DMS 273 (cell line): ENCODE measurements around the gene ACTC1.

Experiments used
- DNase-seq: peaks from one replicate; lab custom pipeline; 2025; ENCODE audit not compliant: unreplicated experiment; lab: John Stamatoyannopoulos, UW

Gene ACTC1

DNA sequence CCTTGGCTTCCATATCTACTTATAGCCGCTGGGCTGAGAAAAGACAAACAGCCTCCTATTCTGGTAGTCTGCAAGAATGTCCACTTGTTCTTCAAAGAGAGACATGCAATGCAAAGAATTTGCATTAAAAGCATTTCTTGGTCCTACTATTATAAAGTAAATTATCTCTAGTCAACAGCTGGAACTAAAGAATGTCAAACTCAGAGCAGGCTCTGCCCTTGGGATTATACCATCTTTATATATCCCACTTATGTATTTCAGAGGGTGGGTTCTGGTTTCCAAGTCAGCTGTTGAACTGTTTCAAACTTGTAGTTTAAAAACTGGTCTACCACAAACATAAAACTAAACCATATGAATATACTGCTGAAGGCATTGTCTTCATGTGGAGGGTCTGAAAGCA is 7.0 kb upstream of the ACTC1 start:
- DNase-seq, result no peak

DNA sequence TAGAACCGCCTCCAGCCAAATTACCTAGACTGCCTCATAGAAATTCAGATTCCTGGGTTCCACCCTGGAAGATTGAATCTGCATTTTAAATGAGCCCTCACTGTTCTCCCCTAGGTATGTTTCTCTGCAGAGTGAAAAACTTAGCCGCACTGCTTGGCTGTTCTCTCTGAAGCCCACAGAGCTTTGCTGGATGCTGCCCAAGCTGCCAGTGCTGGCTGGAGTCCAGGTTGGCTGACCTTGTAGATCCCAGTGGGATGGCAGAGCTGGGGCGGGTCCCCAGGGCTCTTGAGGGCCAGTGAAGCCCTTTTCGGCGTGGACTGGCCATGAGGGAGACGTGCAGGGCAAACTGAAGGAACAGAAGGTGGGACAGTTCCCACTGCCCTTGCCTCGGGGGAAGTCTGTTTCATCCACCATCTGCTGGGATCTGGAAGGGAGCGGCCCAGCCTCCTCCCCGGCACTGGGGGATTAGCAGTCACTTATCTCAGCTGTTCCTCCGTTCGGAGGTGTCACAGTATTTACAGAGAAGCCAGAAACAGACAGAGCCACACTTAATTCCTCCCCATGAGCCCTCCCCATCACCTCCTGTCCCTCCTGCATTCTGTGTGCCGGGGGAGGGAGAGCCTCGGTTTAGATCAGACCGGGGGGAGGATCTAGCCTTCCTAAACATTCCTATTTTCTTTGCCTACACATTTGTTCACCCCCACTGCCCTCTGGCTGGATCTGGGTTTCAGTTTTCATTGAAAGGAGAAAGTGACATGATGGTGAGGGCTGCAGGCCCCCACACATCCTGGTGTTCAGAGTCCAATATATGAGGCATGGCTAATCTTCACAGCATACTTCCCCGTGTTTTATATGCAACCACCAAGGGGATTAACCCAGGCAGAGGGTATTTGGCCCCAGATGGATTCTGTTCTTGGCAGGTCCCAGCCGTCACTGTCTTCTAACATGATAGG is 4.1 kb upstream of the ACTC1 start:
- DNase-seq, result peak; percentile 94

DNA sequence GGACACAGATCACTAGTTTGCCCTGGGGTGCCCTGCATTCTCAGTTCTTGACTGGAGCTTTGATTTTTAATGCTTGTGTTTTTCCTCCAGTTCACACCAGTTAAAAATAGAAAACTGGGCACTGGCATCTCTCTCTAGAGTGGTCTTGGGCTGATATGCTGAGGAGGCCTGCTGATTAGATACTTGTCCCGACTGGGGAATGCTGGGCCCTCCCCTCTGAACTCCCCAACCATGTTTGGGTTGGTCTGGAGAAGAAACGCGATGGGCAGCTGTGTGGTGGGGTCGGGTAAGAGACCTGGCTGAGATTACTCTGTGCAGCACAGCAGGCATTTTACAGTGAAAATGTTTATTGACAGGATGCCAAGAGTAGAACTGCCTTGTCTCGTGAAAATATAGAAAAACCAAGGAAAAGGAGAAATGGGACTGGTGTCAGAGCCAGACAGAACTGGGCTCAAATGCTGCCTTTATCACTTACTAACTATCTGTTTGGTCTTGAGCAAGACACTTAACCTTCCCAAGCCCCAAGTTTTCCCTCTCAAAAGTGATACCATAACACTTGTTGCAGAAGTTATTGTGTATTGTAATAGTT is 1.6 kb upstream of the ACTC1 start:
- peak; percentile 3 for DNase-seq

DNA sequence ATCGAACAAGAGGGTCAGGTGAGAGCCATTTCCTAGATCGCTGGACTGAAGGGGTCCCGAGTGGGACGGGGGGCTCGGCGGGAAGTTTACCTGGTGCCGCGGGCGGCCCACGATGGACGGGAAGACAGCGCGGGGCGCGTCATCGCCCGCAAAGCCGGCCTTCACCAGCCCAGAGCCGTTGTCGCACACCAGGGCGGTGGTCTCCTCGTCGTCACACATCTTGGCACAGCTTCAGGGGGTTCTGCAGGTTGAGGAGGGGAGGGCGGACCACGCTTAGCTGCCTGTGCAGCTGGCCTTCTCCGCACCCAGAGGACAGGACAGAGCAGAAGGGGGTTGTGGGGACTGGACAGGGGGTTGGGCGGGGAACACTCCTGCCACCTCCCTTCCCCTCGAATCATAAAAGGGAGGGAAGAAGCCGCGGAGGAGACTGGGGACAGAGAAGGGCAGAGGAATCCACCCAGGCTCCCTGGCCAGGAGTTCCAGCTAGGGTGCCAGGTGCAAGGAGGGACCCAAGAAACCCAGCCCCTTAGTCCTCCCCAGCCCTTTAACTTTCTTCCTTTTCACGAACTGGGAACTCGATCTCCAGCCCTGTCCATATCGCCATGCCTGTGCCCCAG is 651 bp downstream of the ACTC1 start:
- no peak for DNase-seq

DNA sequence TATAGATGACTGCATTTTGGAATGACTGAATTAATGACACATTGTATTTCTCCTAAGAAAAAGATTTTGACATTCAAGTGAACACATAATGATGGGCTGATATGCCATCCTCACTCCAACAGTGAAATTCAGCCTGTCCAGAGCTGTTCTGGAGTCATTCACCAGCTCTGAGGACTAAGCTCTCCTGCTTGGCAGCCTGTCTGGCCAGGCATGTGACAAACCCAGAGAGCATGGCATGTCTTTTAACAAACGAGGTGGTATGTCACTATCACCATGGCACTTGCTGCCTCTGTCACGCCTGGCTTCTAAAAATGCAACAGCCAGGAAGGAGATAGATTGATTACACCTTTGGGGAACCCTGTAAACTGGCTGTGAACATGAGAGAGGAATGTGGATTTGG is 1.4 kb downstream of the ACTC1 start:
- no peak for DNase-seq

DNA sequence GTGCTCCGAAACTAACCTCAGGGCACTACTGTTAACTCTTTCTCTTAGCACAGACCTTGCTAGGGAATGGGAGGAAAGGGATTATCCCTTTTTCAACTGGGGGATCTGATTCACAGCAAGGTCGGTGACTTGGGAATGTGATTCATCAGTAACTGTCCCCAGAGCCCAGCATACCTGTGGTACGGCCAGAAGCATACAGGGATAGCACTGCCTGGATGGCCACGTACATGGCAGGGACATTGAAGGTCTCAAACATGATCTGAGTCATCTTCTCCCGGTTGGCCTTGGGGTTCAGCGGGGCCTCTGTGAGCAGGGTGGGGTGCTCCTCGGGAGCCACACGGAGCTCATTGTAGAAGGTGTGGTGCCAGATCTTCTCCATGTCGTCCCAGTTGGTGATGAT is 2.3 kb downstream of the ACTC1 start:
- DNase-seq, result no peak

DNA sequence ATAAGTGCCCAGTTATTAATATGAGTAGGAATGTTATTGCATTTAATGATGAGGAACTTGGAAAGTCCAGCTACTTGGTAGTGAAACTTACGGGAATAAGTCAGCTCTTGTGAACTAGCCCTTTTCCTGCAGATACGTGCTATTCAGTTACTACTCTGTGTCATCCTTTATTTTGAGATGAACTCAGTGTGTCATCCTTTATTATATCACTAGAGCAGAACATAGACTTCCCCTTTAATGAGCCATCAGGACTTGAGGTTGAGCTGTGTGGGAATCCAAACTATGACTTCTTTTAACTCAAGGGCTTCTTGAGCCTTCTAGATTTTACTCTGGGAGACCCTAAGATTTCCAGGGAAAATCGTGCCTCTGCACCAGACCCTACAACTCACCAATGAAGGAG is 3.6 kb downstream of the ACTC1 start:
- no peak for DNase-seq

DNA sequence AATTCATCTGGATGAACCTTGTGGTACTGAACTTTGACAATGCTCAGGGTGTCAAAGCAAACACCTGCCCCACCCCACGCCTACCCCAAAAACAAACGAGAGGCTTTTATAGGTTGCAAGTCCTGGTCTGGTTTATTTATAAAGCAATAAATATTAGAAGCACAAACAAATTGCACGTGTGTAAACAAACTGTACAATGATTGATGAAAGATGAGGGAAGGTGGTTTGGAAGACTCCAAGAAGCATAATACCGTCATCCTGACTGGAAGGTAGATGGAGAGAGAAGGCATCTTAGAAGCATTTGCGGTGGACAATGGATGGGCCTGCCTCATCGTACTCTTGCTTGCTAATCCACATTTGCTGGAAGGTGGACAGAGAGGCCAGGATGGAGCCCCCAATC is 5.2 kb downstream of the ACTC1 start:
- DNase-seq, result no peak

DNA sequence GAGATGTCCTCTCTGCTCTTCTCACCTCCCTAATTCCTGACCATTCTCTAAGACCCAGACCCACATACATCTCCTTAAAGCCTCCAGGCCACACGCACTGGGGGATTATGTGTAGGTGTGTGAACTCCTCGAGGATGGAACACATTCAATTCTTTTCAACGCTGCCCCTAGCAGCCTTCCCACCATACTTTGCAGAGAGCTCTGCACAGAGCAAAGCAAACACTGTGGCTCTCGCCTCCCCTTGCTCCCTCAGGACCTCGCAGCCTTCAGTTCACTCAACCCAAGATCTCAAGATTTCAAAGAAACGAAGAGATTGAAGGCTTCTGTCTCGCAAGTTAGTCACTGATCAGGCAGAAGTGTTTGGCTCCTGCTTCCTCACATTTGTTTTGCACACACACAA is 6.0 kb downstream of the ACTC1 start:
- DNase-seq, result no peak

DNA sequence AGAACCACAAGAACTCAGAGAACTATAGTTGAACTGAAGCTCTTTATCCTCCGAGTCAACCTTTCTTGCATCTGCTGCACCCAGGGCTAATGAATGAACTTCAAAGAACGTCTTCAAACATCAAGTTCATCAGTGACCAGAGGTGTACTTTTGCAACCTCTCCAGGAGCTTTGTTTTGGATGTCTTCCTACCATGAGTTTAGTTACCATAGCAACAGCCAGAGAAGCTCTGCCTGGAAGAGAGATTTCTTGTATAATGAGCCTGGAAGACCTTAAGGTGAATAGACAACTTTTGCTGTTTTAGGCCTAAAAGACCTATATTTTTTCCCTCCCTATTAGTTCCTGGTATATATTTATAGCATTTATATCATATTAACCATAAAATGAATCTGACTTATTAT is 9.1 kb downstream of the ACTC1 start:
- DNase-seq, result peak; percentile 43

DNA sequence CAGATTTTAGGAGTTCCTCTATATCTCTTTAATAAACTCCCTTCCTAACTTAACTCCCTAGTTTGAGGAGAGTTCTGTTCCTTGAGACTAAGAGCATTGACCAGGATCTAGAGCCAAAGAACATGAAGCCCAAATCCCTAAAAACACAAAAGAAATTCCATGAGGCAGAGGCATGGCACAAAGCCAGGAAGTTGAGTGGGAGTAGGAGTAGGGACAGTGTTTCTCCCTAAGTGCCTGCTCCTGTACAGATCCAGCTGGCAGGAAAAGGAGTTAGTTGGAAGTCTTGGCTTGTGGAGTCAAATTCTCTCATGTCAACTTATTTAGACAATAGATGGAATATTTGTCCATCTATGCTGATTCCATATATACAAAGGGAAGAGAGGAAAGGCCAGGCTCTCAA is 11.4 kb downstream of the ACTC1 start:
- DNase-seq, result peak; percentile 49

DNA sequence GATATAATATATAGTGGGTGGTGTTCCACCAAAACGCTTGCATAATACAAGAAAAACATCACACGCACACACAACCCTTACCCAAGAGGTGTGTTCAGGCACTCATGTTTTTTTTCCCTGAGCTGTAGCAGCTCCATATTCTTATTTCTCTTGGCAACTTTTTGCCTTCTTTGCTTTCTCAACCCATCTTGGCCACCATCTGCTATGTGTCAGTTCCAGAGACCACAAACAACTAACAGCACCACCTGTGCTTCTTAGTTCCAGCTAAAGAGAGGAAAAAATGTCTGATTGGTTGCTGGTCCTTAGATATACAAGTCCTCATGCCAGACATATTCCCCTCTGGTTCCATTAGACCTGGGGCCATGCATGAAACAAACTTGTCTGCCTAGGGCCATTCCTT is 11.9 kb downstream of the ACTC1 start:
- peak; percentile 74 for DNase-seq

DNA sequence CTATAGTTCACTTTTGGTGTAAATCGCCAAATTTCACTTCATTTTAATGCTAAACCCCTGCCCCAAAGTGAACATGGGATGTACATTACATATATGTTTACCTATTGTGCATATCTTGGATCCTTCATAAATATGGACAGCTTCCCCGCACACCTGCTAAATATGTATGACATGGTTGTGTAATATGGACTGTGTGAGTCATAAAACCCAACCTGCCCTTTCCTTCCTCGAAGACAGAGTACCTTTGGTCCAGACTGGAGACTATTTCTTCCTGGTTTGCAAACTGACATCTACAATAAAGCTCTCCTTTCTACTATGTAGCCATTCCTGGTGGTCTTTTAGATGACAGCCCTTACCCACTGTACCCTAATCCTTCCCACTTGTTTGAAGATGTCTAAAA is 12.4 kb downstream of the ACTC1 start:
- DNase-seq, result no peak

DNA sequence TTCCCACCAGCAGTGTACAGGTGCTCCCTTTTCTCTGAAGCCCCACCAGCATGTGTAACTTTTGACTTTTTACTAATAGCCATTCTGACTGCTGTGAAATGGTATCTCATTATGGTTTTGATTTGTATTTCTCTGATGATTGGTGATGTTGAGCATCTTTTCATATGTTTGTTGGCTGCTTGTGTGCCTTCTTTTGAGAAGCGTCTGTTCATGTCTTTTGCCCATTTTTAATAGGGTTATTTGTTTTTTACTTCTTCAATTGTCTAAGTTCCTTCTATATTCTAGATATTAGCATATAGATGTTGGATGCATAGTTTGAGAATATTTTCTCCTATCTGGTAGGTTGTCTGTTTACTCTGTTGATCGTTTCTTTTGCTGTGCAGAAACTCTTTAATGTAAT is 14.6 kb downstream of the ACTC1 start:
- DNase-seq, result no peak

DNA sequence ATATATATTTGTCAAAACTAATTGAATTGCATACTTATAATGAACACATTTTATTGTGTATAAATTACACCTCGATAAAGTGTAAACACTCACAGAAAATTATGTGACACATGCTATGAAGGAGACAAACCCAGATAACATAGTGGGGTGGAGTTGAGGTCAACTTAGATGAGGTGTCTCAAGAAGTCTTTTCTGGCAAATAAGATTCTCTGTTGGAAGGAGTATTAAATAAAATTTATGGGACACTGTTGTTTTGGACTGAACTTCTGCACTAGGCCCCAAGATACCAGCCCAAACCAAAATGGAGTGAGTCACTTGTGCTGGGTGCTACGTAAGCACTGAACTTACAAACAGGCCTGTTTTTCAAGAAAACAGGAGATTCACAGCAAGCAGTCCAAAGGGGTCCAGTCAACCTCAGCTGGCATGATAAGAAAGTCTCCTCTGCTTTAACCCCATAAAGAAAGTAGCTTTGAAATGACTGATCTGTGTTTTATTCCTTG is 18.7 kb downstream of the ACTC1 start:
- DNase-seq, result no peak

DNA sequence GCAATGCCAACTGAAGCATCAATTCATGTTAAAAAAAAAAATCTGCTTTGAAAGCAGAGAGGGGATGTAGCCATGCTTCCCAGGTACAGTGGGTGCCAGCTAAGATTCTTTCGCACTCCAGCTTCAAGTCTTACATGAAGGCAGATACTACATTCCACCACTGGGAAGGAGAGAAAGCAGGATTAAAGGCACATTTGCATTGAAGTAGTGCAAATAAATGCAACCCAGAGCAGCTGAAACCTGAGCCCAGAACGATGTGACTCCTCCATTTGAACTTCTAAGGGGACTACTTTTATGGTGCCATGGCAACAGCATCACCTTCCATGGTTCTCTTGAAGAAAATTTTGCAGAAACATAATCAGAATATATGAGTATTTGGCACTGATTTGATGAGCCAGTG is 21.4 kb downstream of the ACTC1 start:
- DNase-seq, result peak; percentile 4

DNA sequence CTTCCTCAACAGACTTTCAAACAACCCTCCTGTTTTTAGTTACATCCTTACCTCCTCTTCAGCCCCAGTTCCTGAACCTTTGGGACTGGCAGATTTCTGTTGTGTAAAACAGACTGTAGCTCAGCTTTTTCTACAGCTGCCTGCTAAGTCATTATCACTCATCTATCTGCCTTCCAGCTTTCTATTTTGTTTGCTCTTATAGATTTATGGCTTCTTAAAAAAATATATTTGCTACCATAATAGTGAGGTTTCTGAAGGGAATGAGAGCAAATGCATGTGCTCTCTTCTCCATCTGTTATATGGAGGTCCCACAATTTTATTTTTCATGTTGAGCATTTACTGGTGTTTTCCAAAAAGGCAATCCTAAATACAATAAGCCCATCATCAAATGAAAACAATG is 22.3 kb downstream of the ACTC1 start:
- no peak for DNase-seq

DNA sequence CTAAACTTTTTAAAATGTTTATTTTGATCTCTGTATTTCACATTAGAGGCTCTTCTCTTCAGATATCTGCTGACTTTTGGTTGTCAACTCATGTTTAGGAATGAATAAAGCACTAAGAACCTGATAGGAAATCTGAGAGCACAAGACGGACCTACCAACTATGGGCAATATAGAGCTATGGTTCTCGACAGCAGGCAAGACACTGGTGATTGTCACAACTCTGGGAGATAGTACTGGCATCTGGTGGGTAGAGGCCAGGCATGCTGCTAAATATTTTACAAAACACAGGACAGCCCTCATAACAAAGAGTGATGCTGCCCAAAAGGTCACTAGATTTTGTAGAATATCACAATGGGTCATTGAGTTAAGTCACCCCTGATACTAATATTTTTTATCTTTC is 23.0 kb downstream of the ACTC1 start:
- no peak for DNase-seq

DNA sequence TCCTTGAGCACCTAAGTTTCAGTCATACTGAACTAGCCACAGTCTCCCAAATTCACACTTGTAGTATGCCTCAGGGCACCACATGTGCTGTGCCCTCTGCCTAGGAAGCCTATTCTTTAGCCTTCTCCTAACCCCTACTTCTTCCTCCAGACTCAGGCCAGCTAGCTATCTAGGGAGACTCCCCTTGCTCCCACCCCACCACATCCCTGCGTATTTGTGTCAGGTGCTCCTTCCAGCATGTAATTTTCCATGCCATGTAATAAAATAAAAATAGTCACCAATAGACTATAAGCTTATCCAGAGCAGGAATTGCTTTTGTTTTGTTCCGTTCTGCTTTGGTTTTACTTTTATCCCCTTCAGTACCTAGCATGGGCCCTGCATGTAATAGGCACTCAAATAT is 25.6 kb downstream of the ACTC1 start:
- DNase-seq, result no peak

DNA sequence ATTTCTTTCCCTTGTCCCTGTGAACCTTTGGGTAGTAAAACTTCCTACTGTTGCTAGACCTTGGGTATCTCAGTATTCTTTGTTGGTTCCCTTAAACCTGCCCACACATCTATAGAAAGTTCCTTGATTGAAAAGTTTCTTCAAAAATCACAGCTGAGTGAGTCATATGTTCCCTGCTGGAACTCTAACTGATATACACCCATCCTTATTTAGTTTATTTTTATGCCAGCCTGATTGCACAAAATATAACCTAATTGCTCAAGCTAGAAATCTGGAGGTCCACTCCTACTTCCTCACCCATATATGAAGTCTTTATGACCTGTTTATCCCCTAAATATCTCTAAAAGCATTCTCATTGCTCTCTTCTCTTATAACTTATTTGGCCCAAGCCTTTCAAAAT is 26.8 kb downstream of the ACTC1 start:
- no peak for DNase-seq

DNA sequence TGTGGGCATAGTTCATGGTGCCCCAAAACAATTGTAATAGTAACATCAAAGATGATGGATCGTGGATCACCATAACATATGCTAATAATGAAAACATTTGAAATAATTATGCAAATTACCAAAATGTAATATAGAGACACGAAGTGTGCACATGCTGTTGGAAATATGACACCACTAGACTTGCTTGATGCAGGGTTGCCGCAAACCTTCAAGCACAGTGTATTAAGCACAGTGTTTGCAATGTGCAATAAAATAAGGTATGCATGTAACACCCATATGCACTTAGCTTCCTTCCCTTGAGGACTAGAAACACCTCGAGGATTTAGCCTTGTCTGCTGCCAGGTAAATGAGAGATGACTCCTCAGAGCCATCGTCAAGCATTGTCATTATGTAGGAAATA is 29.6 kb downstream of the ACTC1 start:
- peak; percentile 3 for DNase-seq

DNA sequence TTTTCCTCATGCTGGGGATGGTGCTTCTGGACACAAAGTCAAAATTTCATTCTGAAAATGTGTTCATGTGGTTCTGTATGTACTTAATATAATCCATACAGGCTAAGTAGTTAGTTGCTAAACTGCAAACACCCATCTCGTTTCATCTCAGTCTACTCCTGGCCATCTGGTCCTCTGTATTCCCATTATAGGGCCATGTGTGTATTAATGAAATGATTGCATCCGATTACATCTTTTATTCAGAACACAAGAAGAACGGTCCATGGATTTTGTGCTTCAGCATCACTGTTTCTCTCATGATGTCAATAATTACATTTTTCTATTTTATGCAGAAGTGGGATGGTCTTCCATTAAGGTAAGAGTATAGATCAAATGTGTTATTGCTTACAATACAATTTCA is 34.4 kb downstream of the ACTC1 start:
- DNase-seq, result peak; percentile 33
